ENCODE data around the gene PRKG2.
A peak's percentile ranks its signal among the peaks of the same experiment; 100 is the strongest.

The PRKG2 gene

GRCh38 chr4:81257021-81257420, 42.0 kb upstream of the PRKG2 start:
- Histone ChIP-seq H2BK120ac (ENCODE audit: insufficient read depth, low read length, poor library complexity) (no peak overlapping the region), H3K36me3 (ENCODE audit: control insufficient read depth in 1 of 2, insufficient read depth in 2 of 2, low read length in 2 of 2) (no peaks in the 10 kb centered on the region), H2BK5ac (ENCODE audit: low read depth, low read length, poor library complexity) (no peak overlapping the region), H3K14ac (ENCODE audit: low read length) (no peak overlapping the region), H4K91ac (ENCODE audit: low read depth, low read length) (no peak overlapping the region), H3K9ac (ENCODE audit: low read length) (no peak overlapping the region), H3K4me1 (ENCODE audit: control insufficient read depth in 1 of 2, insufficient read depth in 2 of 2, low read length in 2 of 2) (no peaks in the 10 kb centered on the region), H3K4ac (ENCODE audit: low read depth, low read length) (no peak overlapping the region), H3K79me1 (ENCODE audit: low read length) (no peaks in the 10 kb centered on the region), H3K27me3 (ENCODE audit: insufficient read depth, low read length) (no peaks in the 10 kb centered on the region), H4K12ac (ENCODE audit: low read depth, low read length) (no peak overlapping the region), H3K23ac (ENCODE audit: low read length) (no peak overlapping the region), H3K18ac (ENCODE audit: low read length) (no peak overlapping the region), H3K4me3 (ENCODE audit: low read depth, low read length) (no peak overlapping the region), H2BK12ac (ENCODE audit: low read length) (no peak overlapping the region), H3K9me3 (ENCODE audit: insufficient read depth, low read depth, low read length) (no peaks in the 10 kb centered on the region), H2AFZ (ENCODE audit: insufficient read depth, low read length, poor library complexity) (no peak overlapping the region), H4K8ac (ENCODE audit: low read depth, low read length) (no peak overlapping the region), H3K79me2 (ENCODE audit: control insufficient read depth, insufficient read depth, low read length, poor library complexity) (no peaks in the 10 kb centered on the region), H3K27ac (ENCODE audit: low read depth, low read length) (no peak overlapping the region), H2AK5ac (ENCODE audit: low read length) (no peak overlapping the region), H3K4me2 (ENCODE audit: low read length) (no peak overlapping the region)
- WGBS (ENCODE audit: extremely low coverage, insufficient coverage, insufficient read length) = no CpG with 5 or more reads among the region's 1 CpG
- DNase-seq = no peak

DNA sequence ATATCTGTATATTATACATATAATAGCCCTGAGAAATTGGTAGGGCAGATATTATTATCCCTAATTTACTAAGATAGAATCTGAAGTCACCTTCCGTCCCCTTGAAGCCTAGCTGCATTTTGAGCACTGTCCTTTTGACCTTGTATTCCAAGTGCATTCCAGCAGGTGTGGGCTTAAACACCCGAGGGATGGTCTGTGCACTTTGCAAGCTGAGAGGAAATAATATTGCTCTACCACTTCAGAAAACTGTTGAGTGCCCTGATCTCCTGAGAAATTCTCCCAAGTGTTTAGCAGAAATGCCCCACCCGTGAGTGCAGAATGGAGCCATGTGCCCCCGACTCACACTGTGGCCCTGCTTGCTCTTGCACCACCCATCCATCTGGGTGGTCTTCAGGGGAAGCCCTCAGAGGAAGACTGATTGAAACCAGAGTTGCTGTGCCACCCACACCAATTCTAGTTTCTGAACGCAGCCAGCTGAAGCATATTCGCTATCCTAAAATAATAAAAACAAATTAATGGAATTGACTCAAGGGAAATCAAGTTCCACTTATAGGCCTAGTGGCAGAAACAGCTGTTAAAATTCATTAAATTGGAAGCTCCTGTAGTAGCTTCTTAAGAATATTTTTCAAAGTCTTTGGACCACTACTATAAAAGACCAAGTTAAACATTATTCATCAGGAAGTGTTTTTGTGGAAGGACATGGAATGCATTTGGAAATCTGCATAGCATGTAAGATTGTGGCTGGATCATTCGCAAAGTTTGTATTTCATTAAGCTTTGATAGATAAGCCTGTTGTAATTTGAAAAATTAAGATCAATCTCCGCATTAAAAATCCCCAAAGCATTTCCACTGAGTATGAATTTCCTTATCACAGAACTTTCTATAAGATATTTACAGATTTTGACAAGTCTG, 41.3 kb upstream of the PRKG2 start:
- no peak overlapping the region for H2AFZ ChIP-seq (ENCODE audit: insufficient read depth, low read length, poor library complexity)
- H3K23ac ChIP-seq (ENCODE audit: low read length) = peak overlapping the region; percentile 62
- H3K4me1 ChIP-seq (ENCODE audit: control insufficient read depth in 1 of 2, insufficient read depth in 2 of 2, low read length in 2 of 2) = no peaks in the 10 kb centered on the region
- no peak overlapping the region for H2BK120ac ChIP-seq (ENCODE audit: insufficient read depth, low read length, poor library complexity)
- no peak overlapping the region for H3K4ac ChIP-seq (ENCODE audit: low read depth, low read length)
- no peaks in the 10 kb centered on the region for H3K79me1 ChIP-seq (ENCODE audit: low read length)
- no peak overlapping the region for H4K8ac ChIP-seq (ENCODE audit: low read depth, low read length)
- H3K9me3 ChIP-seq (ENCODE audit: insufficient read depth, low read depth, low read length) = no peaks in the 10 kb centered on the region
- H3K4me3 ChIP-seq (ENCODE audit: low read depth, low read length) = no peak overlapping the region
- no peak overlapping the region for H3K4me2 ChIP-seq (ENCODE audit: low read length)
- H3K27ac ChIP-seq (ENCODE audit: low read depth, low read length) = no peak overlapping the region
- no peak for DNase-seq
- H3K18ac ChIP-seq (ENCODE audit: low read length) = no peak overlapping the region
- no peaks in the 10 kb centered on the region for H3K79me2 ChIP-seq (ENCODE audit: control insufficient read depth, insufficient read depth, low read length, poor library complexity)
- H3K14ac ChIP-seq (ENCODE audit: low read length) = no peak overlapping the region
- H2BK12ac ChIP-seq (ENCODE audit: low read length) = no peak overlapping the region
- no peak overlapping the region for H2BK5ac ChIP-seq (ENCODE audit: low read depth, low read length, poor library complexity)
- H3K27me3 ChIP-seq (ENCODE audit: insufficient read depth, low read length) = no peaks in the 10 kb centered on the region
- WGBS (ENCODE audit: extremely low coverage, insufficient coverage, insufficient read length) = no CpG with 5 or more reads among the region's 8 CpGs
- H2AK5ac ChIP-seq (ENCODE audit: low read length) = no peak overlapping the region
- H4K12ac ChIP-seq (ENCODE audit: low read depth, low read length) = no peak overlapping the region
- H4K91ac ChIP-seq (ENCODE audit: low read depth, low read length) = no peak overlapping the region
- no peak overlapping the region for H3K9ac ChIP-seq (ENCODE audit: low read length)
- H3K36me3 ChIP-seq (ENCODE audit: control insufficient read depth in 1 of 2, insufficient read depth in 2 of 2, low read length in 2 of 2) = no peaks in the 10 kb centered on the region

- H3K4me3 ChIP-seq (ENCODE audit: low read depth, low read length) = no peak overlapping the region
- no peak overlapping the region for H4K8ac ChIP-seq (ENCODE audit: low read depth, low read length)
- H2AK5ac ChIP-seq (ENCODE audit: low read length) = no peak overlapping the region
- H3K23ac ChIP-seq (ENCODE audit: low read length) = no peak overlapping the region
- H2BK12ac ChIP-seq (ENCODE audit: low read length) = no peak overlapping the region
- H3K4me2 ChIP-seq (ENCODE audit: low read length) = no peak overlapping the region
- no peak overlapping the region for H4K91ac ChIP-seq (ENCODE audit: low read depth, low read length)
- no peaks in the 10 kb centered on the region for H3K36me3 ChIP-seq (ENCODE audit: control insufficient read depth in 1 of 2, insufficient read depth in 2 of 2, low read length in 2 of 2)
- no peak overlapping the region for H2BK120ac ChIP-seq (ENCODE audit: insufficient read depth, low read length, poor library complexity)
- H3K4ac ChIP-seq (ENCODE audit: low read depth, low read length) = no peak overlapping the region
- DNase-seq = no peak
- no peaks in the 10 kb centered on the region for H3K79me2 ChIP-seq (ENCODE audit: control insufficient read depth, insufficient read depth, low read length, poor library complexity)
- H3K27ac ChIP-seq (ENCODE audit: low read depth, low read length) = no peak overlapping the region
- H3K18ac ChIP-seq (ENCODE audit: low read length) = no peak overlapping the region
- H3K9ac ChIP-seq (ENCODE audit: low read length) = no peak overlapping the region
- H4K12ac ChIP-seq (ENCODE audit: low read depth, low read length) = no peak overlapping the region
- WGBS (ENCODE audit: extremely low coverage, insufficient coverage, insufficient read length) = no CpG with 5 or more reads among the region's 1 CpG
- H2AFZ ChIP-seq (ENCODE audit: insufficient read depth, low read length, poor library complexity) = no peak overlapping the region
- no peaks in the 10 kb centered on the region for H3K9me3 ChIP-seq (ENCODE audit: insufficient read depth, low read depth, low read length)
- no peaks in the 10 kb centered on the region for H3K27me3 ChIP-seq (ENCODE audit: insufficient read depth, low read length)
- H3K79me1 ChIP-seq (ENCODE audit: low read length) = no peaks in the 10 kb centered on the region
- no peak overlapping the region for H2BK5ac ChIP-seq (ENCODE audit: low read depth, low read length, poor library complexity)
- no peak overlapping the region for H3K14ac ChIP-seq (ENCODE audit: low read length)
- H3K4me1 ChIP-seq (ENCODE audit: control insufficient read depth in 1 of 2, insufficient read depth in 2 of 2, low read length in 2 of 2) = no peaks in the 10 kb centered on the region
These were observed 40.5 kb upstream of the PRKG2 start for GRCh38 chr4:81255524-81255923.

DNA sequence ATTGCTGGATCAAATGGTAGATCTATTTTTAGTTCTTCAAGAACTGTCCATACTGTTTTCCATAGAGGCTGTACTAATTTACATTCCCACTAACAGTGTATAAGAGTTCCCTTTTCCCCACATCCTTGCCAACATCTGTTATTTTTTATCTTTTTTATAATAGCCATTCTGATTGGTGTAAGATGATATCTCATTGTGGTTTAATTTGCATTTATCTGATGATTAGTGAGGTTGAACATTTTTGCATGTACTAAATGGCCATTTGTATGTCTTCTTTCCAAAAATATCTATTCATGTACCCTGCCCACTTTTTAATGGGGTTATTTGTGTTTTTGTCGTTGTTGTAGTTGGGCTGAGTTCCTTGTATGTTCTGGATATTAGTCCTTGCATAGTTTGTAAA, 35.4 kb upstream of the PRKG2 start:
- no peak overlapping the region for H3K4me2 ChIP-seq (ENCODE audit: low read length)
- WGBS (ENCODE audit: extremely low coverage, insufficient coverage, insufficient read length) = no CpG with 5 or more reads among the region's 1 CpG

More for the DNA sequence above, 35.4 kb upstream of the PRKG2 start:
- no peak overlapping the region for H3K14ac ChIP-seq (ENCODE audit: low read length)
- no peak for DNase-seq
- H3K23ac ChIP-seq (ENCODE audit: low read length) = no peak overlapping the region
- no peak overlapping the region for H2AFZ ChIP-seq (ENCODE audit: insufficient read depth, low read length, poor library complexity)
- no peaks in the 10 kb centered on the region for H3K79me2 ChIP-seq (ENCODE audit: control insufficient read depth, insufficient read depth, low read length, poor library complexity)
- H2BK12ac ChIP-seq (ENCODE audit: low read length) = no peak overlapping the region
- no peak overlapping the region for H3K18ac ChIP-seq (ENCODE audit: low read length)
- no peaks in the 10 kb centered on the region for H3K36me3 ChIP-seq (ENCODE audit: control insufficient read depth in 1 of 2, insufficient read depth in 2 of 2, low read length in 2 of 2)
- no peak overlapping the region for H3K9ac ChIP-seq (ENCODE audit: low read length)
- no peak overlapping the region for H3K4ac ChIP-seq (ENCODE audit: low read depth, low read length)
- H4K8ac ChIP-seq (ENCODE audit: low read depth, low read length) = no peak overlapping the region
- no peak overlapping the region for H2AK5ac ChIP-seq (ENCODE audit: low read length)
- H3K79me1 ChIP-seq (ENCODE audit: low read length) = no peaks in the 10 kb centered on the region
- H3K27me3 ChIP-seq (ENCODE audit: insufficient read depth, low read length) = no peaks in the 10 kb centered on the region
- no peak overlapping the region for H3K27ac ChIP-seq (ENCODE audit: low read depth, low read length)
- H3K4me3 ChIP-seq (ENCODE audit: low read depth, low read length) = no peak overlapping the region
- H4K91ac ChIP-seq (ENCODE audit: low read depth, low read length) = no peak overlapping the region
- H4K12ac ChIP-seq (ENCODE audit: low read depth, low read length) = no peak overlapping the region
- H2BK120ac ChIP-seq (ENCODE audit: insufficient read depth, low read length, poor library complexity) = no peak overlapping the region
- H3K9me3 ChIP-seq (ENCODE audit: insufficient read depth, low read depth, low read length) = no peaks in the 10 kb centered on the region
- H2BK5ac ChIP-seq (ENCODE audit: low read depth, low read length, poor library complexity) = no peak overlapping the region
- no peaks in the 10 kb centered on the region for H3K4me1 ChIP-seq (ENCODE audit: control insufficient read depth in 1 of 2, insufficient read depth in 2 of 2, low read length in 2 of 2)
